Measurements from ENCODE around the gene EFNA5.

Gene EFNA5

GRCh38 chr5:107570181-107570580, 100.6 kb downstream of the EFNA5 start:
- Histone ChIP-seq H3K79me2 (ENCODE audit: insufficient read depth, low read length) (no peaks in the 10 kb centered on the region), H3K9me2 (ENCODE audit: low read depth, low read length) (no peaks in the 10 kb centered on the region), H3K27ac (ENCODE audit: low read depth, low read length, poor library complexity, severe bottlenecking) (peak overlapping the region; percentile 96), H3F3A (ENCODE audit: insufficient read depth, low read length) (no peaks in the 10 kb centered on the region), H4K20me1 (ENCODE audit: insufficient read depth, low read length) (no peaks in the 10 kb centered on the region), H3K27me3 (ENCODE audit: insufficient read depth, low read length) (no peaks in the 10 kb centered on the region), H3K9ac (ENCODE audit: low read length) (no peak overlapping the region; the same call in 1 of the 2 replicates), H2AFZ (ENCODE audit: low read length) (no peak overlapping the region), H3K36me3 (ENCODE audit: insufficient read depth, low read length) (no peaks in the 10 kb centered on the region), H3K9me3 (ENCODE audit: low read length) (no peaks in the 10 kb centered on the region), H3K4me1 (ENCODE audit: insufficient read depth, low read length, severe bottlenecking) (peaks cover 73% of the 10 kb centered on the region), H3K4me3 (ENCODE audit: low read depth, low read length, poor library complexity, severe bottlenecking) (peak overlapping the region; percentile 53), H3K4me2 (ENCODE audit: low read length) (peak overlapping the region; percentile 86; the same call in 1 of the 2 replicates)
- TF ChIP-seq, protein P1, sequence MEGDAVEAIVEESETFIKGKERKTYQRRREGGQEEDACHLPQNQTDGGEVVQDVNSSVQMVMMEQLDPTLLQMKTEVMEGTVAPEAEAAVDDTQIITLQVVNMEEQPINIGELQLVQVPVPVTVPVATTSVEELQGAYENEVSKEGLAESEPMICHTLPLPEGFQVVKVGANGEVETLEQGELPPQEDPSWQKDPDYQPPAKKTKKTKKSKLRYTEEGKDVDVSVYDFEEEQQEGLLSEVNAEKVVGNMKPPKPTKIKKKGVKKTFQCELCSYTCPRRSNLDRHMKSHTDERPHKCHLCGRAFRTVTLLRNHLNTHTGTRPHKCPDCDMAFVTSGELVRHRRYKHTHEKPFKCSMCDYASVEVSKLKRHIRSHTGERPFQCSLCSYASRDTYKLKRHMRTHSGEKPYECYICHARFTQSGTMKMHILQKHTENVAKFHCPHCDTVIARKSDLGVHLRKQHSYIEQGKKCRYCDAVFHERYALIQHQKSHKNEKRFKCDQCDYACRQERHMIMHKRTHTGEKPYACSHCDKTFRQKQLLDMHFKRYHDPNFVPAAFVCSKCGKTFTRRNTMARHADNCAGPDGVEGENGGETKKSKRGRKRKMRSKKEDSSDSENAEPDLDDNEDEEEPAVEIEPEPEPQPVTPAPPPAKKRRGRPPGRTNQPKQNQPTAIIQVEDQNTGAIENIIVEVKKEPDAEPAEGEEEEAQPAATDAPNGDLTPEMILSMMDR (IDR thresholded peaks at IDR 0.05; ENCODE audit: low read length): no peak
- TF ChIP-seq EZH2 (IDR thresholded peaks at IDR 0.05; ENCODE audit: borderline replicate concordance, low read length): no peak

DNA sequence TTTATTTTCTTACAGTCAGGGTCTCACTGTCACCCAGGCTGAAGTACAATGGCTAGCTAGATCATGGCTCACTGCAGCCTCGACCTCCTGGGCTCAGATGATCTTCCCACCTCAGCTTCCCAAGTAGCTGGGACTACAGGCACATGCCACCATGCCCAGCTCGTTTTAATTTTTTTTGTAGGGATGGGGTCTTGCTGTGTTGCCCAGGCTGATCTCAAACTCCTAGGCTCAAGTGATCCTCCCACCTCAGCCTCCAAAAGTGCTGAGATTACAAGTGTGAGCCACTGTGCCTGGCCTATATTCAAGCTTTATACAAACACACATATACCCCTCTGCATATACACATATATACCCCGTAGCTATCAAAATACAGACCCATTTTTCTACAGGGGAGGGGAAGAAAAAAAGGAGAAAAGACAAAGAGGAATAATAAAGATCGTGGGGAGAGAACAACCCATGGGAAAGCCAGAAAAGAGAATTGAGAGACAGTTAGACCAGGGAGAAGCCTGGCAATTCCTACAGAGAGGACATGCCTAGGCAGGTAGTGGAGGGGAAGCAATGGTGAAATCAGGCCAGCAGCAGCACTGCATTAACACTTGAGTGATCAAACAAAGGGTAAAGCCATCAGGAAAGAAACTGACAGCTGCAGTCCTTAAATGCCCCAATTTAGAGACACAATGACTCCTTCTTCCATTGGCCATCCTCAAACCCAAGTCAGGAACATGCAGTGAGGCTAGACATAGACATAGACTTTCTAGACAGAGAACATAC, 102.7 kb downstream of the EFNA5 start:
- H3K4me1 ChIP-seq (ENCODE audit: insufficient read depth, low read length, severe bottlenecking): peaks cover 74% of the 10 kb centered on the region
- no peak overlapping the region for H2AFZ ChIP-seq (ENCODE audit: low read length)
- no peaks in the 10 kb centered on the region for H3K9me2 ChIP-seq (ENCODE audit: low read depth, low read length)
- no peak overlapping the region for H3K4me3 ChIP-seq (ENCODE audit: low read depth, low read length, poor library complexity, severe bottlenecking)
- H3K36me3 ChIP-seq (ENCODE audit: insufficient read depth, low read length): no peaks in the 10 kb centered on the region
- H3K9me3 ChIP-seq (ENCODE audit: low read length): no peaks in the 10 kb centered on the region
- no peaks in the 10 kb centered on the region for H4K20me1 ChIP-seq (ENCODE audit: insufficient read depth, low read length)
- no peaks in the 10 kb centered on the region for H3F3A ChIP-seq (ENCODE audit: insufficient read depth, low read length)
- H3K27ac ChIP-seq (ENCODE audit: low read depth, low read length, poor library complexity, severe bottlenecking): peak overlapping the region; percentile 70
- H3K4me2 ChIP-seq (ENCODE audit: low read length): peak overlapping the region; percentile 8; the same call in 1 of the 2 replicates
- H3K27me3 ChIP-seq (ENCODE audit: insufficient read depth, low read length): no peaks in the 10 kb centered on the region
- no peaks in the 10 kb centered on the region for H3K79me2 ChIP-seq (ENCODE audit: insufficient read depth, low read length)
- TF ChIP-seq, protein P1 (IDR thresholded peaks at IDR 0.05; ENCODE audit: low read length): no peak
- no peak for TF ChIP-seq EZH2 (IDR thresholded peaks at IDR 0.05; ENCODE audit: borderline replicate concordance, low read length)
- peak overlapping the region; percentile 2; the same call in 1 of the 2 replicates for H3K9ac ChIP-seq (ENCODE audit: low read length)

GRCh38 chr5:107566986-107567385, 103.8 kb downstream of the EFNA5 start:
- Histone ChIP-seq H3K27me3 (ENCODE audit: insufficient read depth, low read length) (no peaks in the 10 kb centered on the region), H2AFZ (ENCODE audit: low read length) (no peak overlapping the region), H4K20me1 (ENCODE audit: insufficient read depth, low read length) (no peaks in the 10 kb centered on the region), H3K4me2 (ENCODE audit: low read length) (no peak overlapping the region), H3F3A (ENCODE audit: insufficient read depth, low read length) (no peaks in the 10 kb centered on the region), H3K9me3 (ENCODE audit: low read length) (no peaks in the 10 kb centered on the region), H3K9me2 (ENCODE audit: low read depth, low read length) (no peaks in the 10 kb centered on the region), H3K9ac (ENCODE audit: low read length) (no peak overlapping the region), H3K27ac (ENCODE audit: low read depth, low read length, poor library complexity, severe bottlenecking) (peak overlapping the region; percentile 70), H3K4me1 (ENCODE audit: insufficient read depth, low read length, severe bottlenecking) (peaks cover 68% of the 10 kb centered on the region), H3K4me3 (ENCODE audit: low read depth, low read length, poor library complexity, severe bottlenecking) (no peak overlapping the region), H3K79me2 (ENCODE audit: insufficient read depth, low read length) (no peaks in the 10 kb centered on the region), H3K36me3 (ENCODE audit: insufficient read depth, low read length) (no peaks in the 10 kb centered on the region)
- TF ChIP-seq, protein P1 (IDR thresholded peaks at IDR 0.05; ENCODE audit: low read length): no peak
- no peak for TF ChIP-seq EZH2 (IDR thresholded peaks at IDR 0.05; ENCODE audit: borderline replicate concordance, low read length)

All from OCI-LY1 (cell line).